ENCODE results near the gene LOXL4.

- TF ChIP-seq CTCF (IDR thresholded peaks at IDR 0.05) (no peak), POLR2A (IDR thresholded peaks at IDR 0.05) (no peak)
Observed at GRCh38 chr10:98224509-98224908, 43.5 kb downstream of the LOXL4 start.

Measured in Peyer's patch (tissue), 4 donors.